Right renal cortex interstitium (tissue), 3 donors: ENCODE data around the gene HTR5A. TPM values are rescaled to one million over a fixed set of nuclear protein-coding genes. Genes with fewer than 3 reads are reported as not detected.
"Not testable (repeated sequence)": the region's sequence is repeated elsewhere in the genome, so short reads cannot be mapped to it uniquely, and the experiment has no call there.

Source experiments
- DNase-seq, 3 donors: peaks; one replicate each; pipeline ENCODE4 v3.0.0-alpha.2; 2013; ENCODE audit warnings: low read depth in 3 of 3, low spot score in 2 of 3
- polyA plus RNA-seq, 3 donors: library from polyadenylated mRNA; unstranded; fragments of 120-200 nt; gene quantifications; one replicate each; pipeline ENCODE4 v1.2.1, GENCODE V29; 2013; ENCODE audit not compliant: insufficient read length in 3 of 3

HTR5A gene
- not detected for polyA plus RNA-seq

- peak; percentile 75 to 84 (median 78) for DNase-seq
Observed at GRCh38 chr7:155069992-155070751, at the start of gene HTR5A. TSS of gene HTR5A (plus strand) at chr7:155070324. CDS start at chr7:155070900, 576 bp downstream.

DNA sequence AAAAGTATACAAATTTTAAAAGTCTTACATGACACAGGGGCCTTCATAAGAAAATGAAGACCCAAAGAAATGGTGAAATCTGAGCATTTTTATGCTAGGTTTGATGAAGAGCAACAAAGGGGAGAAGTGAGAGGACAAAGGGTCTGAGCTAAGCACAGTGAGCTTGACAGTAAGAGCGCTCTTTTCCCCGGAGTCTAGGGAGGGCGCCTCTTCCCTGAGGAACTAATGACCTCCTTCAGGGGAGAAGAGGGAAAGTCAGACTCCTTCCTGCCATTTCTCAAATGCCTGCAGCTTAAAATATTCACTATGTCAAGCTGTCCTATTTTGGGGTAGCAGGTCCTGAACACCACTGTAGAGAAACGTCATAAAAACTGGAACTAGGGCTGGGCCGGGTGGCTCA, 49.1 kb upstream of the HTR5A start:
- DNase-seq, result no peak

DNA sequence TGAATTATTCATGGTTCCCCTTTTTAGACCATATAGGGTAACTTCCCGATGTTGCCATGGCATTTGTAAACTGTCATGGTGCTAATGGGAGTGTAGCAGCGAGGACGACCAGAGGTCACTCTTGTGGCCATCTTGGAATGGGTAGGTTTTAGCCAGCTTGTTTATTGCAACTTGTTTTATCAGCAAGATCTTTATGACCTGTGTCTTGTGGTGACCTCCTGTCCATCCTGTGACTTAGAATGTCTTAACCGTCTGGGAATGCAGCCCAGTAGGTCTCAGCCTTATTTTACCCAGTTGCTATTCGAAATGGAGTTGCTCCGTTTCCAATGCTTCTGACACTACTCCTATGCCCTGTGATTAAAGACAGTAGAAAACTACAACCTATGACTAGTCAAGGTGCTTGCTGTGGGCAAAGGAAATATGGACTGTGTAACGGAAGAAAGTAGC, 48.4 kb upstream of the HTR5A start:
- no peak for DNase-seq

GRCh38 chr7:155027879-155028278, 42.2 kb upstream of the HTR5A start:
- DNase-seq, result no peak

DNA sequence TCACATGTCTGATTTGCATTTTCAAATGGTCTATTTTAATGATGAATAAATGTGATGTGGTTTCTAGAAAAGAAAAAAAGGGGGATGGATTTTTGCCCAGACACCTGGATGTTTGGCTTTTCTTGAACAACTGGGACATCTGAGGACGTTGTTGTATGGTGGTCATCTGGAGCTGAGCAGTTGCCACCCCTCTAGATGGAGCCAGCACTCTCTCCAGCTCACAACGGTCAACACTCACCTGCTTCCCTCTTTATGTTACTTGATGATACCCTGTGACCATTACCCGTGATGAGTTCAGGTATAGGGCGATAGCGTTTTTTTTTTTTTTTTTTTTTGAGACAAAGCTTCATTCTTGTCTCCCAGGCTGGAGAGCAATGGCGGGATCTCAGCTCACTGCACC, 37.1 kb upstream of the HTR5A start:
- no peak for DNase-seq

- DNase-seq, result not testable (repeated sequence)
Observed at GRCh38 chr7:155034495-155034894, 35.6 kb upstream of the HTR5A start.

DNA sequence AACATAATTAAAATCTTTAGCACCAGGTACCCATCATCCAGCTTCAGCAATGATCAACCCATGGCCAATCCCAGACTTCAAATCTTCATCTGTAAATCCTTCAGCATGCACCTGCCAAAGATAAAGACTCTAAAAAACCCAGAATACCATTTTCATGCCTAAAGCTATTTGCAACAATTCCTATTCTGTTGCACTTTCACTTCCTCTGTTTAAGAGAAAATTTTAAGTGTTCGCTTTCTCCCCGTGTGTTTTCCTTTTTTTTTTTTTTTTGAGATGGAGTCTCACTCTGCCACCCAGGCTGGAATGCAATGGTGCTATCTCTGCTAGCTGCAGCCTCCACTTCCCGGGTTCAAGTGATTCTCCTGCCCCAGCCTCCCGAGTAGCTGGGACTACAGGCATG, 31.8 kb upstream of the HTR5A start:
- no peak for DNase-seq

DNA sequence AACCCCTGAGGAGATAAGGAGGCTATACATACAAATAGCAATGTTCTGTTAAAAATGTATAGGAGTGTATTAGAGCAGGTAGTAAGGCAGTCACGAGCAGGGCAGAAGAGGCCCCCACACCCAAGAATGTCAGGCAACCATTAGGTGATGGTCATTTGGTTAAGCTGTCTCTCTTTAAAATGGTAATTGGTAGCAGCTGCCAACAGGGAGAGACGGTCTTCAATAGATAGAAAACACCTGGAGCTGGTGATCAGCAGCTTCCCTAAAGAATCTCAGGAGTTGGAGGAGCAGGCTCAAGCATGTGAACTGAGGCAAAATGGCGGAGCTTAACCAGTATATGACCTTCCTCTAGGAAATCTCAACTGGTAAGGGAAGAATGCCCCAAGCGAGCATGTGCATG, 26.4 kb upstream of the HTR5A start:
- DNase-seq, result no peak

DNA sequence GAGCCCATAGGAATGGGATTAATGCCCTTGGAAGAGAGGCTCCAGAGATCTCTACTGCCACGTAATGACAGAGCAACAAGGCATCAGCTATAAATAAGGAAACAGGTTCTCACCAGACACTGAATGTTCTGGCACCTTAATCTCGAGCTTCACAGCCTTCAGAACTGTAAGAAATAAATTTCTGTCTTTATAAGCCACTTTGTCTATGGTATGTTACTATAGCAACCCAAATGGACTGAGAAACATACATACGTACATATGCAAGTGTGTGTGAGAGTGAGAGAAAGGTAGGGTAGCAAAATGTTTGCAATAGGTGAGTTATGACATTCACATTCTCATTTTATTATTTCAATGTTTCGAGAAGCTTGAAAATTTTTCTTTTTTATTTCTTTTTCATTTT, 22.1 kb upstream of the HTR5A start:
- DNase-seq, result no peak

DNA sequence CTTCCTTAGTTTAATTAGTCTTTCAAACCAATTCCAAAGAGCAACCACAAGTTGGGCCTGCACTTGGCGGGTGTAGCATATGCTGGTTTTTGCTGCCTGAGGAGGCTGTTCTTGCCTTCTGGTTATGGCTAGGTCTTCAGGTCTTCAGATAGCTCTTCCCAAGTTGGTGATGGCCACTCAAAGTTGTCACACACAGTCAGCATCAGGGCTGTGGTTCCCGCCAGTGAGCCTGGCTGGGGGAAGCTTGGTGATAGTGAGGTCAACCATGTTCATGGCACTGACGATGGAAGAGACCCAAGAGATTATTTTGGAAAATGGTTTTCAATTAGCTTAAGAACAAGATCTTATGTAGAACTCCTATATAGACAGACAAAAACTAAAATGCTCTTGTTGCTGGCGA, 18.8 kb upstream of the HTR5A start:
- DNase-seq, result no peak

- no peak for DNase-seq
Observed at GRCh38 chr7:155053002-155053401, 17.1 kb upstream of the HTR5A start.

GRCh38 chr7:155054761-155055160, 15.4 kb upstream of the HTR5A start:
- DNase-seq, result no peak

DNA sequence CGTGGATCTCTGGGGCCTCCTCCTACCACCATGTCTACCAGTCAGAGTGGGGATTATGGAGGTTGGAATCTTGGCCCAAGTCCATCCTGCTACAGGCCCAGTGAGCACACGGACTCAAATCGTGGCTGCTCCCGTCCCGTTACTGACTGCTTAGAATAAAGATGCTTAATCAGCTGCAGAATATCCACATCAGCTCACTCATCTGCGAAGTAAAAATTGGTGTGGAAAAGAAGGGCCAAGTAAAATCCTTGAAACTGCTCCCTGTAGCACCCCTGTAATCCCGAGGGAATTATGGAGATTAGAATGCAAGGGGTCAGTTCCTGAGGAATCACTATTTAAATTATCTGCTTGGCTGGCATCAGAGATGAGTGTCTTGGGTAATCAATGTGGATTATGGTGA, 13.0 kb upstream of the HTR5A start:
- no peak for DNase-seq

GRCh38 chr7:155058896-155059295, 11.2 kb upstream of the HTR5A start:
- no peak for DNase-seq

DNA sequence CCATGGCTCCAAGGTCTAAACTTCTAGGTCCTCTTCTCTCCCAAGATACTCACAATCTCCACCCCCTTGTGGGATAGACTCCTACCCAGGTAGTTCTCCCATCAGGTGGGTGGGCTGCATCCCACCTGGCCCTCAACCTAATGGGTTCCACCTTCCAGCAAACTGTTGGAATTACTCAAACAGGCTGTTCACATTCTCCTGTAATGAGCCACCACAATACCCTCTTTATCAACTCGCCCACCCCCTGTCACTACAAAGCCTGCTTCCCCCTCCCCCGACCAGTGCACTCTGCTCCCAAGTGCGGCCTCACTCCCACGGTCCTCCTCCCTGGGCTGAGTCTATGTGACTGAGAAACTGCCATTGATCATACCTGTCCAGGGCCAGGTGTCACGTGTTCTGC, 10.4 kb upstream of the HTR5A start:
- DNase-seq, result no peak

DNA sequence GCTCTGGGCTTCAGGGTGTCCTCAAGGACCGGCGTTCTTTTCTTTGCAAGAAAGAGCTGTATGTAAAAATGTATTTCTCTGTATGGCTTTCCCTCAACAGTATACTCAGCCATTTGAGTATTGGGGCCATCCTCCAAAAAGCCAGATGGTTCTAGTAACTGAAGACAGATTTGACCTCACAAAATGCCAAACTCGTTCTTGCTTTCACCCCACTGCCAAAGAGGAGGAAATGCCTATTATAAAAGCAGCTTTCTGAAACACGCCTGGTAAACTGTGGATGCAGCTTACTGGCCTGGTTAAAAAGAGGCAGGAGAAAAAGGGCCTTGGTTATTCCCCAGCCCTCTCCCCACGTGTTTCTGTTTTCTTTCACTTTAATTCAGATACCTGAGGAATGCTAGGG, 7.7 kb upstream of the HTR5A start:
- no peak for DNase-seq

GRCh38 chr7:155064186-155064585, 5.9 kb upstream of the HTR5A start:
- DNase-seq, result no peak

DNA sequence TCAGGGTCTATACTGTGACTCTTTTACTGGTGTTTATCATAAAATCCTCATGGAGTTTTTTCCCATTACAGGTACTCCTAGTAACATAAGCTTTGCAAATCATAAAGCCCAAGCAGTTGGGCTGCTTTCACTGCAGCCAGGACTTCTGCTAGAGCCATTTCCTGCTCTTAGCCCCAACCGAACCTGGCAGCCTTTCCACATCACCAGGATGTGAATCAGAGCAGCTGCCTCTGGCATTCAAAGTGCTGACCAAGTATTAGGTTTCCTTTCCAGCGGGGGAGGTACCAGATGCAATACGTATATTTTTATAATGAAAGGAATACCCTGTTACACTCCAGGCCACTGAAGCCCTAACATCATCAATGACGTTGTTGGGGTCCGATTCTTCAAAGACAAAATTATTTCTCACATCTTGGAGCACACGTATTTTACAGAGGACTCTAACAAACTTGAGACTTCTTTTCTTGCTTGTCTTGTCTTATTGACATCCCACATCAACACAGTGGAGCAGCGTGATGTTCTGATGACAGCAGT, 3.6 kb upstream of the HTR5A start:
- DNase-seq, result no peak

- DNase-seq, result no peak
Observed at GRCh38 chr7:155071121-155071651, 1.1 kb downstream of the HTR5A start.

DNA sequence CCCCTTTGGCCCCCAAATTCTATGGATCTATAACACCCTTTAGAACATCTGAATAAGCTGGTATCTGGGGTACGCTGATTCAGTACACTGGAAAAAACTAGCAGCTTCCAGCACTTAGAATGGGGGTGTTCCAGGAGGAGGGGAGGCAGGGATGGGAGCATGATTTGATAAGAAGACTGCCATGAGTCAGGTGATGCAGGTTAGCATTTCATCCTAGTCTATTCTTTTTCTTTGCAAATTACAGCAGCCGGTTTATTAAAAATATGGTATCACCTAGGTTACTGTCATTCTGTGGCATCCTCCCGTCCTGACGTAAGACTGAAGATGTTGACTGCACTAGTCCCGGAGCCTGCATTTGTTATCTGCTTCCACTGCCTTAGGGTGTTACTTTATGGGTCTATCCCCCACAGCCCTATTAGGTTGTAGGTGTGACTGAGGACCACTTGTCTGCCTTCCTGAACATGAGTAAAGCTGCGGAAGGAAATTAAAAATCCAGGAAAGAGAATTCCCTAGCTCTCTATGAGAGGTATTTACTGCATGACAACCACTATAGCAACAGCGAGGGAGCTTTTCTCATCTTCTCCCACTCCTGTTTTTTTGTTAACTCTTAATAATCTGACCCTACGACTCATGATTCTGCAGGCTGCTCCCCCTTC, 1.9 kb downstream of the HTR5A start:
- DNase-seq, result no peak

DNA sequence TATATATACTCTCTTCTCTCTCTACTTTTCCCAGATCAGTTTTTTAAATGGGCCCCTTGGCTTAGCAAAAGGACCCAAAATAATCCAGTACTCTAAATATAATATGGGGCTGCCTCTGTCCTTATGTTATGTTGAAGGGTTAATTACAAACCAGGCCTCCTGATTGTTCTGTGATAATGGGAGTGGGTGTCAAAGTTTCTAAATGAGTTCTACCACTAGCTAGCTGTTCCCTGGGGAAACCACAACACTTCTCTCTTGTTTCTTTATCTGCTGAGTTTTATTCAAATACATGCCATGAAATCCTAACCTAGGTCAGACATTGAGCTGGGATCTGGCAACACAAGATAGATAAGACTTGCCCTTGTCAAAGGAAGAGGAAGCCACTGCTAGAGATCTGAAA, 3.8 kb downstream of the HTR5A start:
- DNase-seq, result no peak

- no peak for DNase-seq
Observed at GRCh38 chr7:155084021-155084420, 13.9 kb downstream of the HTR5A start.
